Mesenchymal stem cell (in vitro differentiated cells and primary cell): ENCODE results near the gene PEX11G.
A peak's percentile ranks its signal among the peaks of the same experiment; 100 is the strongest.

Experiments
- DNase-seq: peaks from one replicate; pipeline ENCODE4 v3.0.0-alpha.2; 2013
- H2AFZ ChIP-seq: one replicate; pipeline ENCODE4 v1.6.1; 2013; ENCODE audit warnings: low read depth, mild to moderate bottlenecking, control low read depth, inconsistent platforms, low read length, moderate library complexity
- H2AK5ac ChIP-seq: 2 replicates; pipeline ENCODE4 v1.6.1; 2013; ENCODE audit warnings: low read length, moderate library complexity, mild to moderate bottlenecking, inconsistent platforms; ENCODE audit not compliant: severe bottlenecking
- H2BK120ac ChIP-seq: one replicate; pipeline ENCODE4 v1.6.1; 2013; ENCODE audit warnings: low read depth, mild to moderate bottlenecking, inconsistent platforms, low read length, moderate library complexity
- H2BK12ac ChIP-seq, 2 experiments: one replicate each; pipeline ENCODE4 v1.6.1; 2013; ENCODE audit warnings: inconsistent platforms in 2 of 2, low read length in 2 of 2, mild to moderate bottlenecking in 2 of 2, moderate library complexity in 2 of 2, control low read depth in 1 of 2
- H2BK15ac ChIP-seq: one replicate; pipeline ENCODE4 v1.6.1; 2013; ENCODE audit warnings: mild to moderate bottlenecking, low read depth, inconsistent platforms; ENCODE audit not compliant: poor library complexity, severe bottlenecking
- H2BK5ac ChIP-seq: 2 replicates; pipeline ENCODE4 v1.6.1; 2013; ENCODE audit warnings: low read depth, mild to moderate bottlenecking, low read length, control low read depth, inconsistent platforms; ENCODE audit not compliant: poor library complexity, severe bottlenecking
- H3K14ac ChIP-seq, 2 experiments: one replicate each; pipeline ENCODE4 v1.6.1; 2013; ENCODE audit warnings: inconsistent platforms in 2 of 2, low read length in 2 of 2, control low read depth in 1 of 2, mild to moderate bottlenecking in 1 of 2, moderate library complexity in 1 of 2
- H3K18ac ChIP-seq, 2 experiments: one replicate each; pipeline ENCODE4 v1.6.1; 2013; ENCODE audit warnings: inconsistent platforms in 2 of 2, low read length in 2 of 2, control low read depth in 1 of 2, low read depth in 1 of 2, mild to moderate bottlenecking in 1 of 2
- H3K23ac ChIP-seq, 2 experiments: one replicate each; pipeline ENCODE4 v1.6.1; 2013; ENCODE audit warnings: inconsistent platforms in 2 of 2, low read length in 2 of 2, mild to moderate bottlenecking in 2 of 2, moderate library complexity in 2 of 2, control low read depth in 1 of 2
- H3K27ac ChIP-seq: 2 replicates; pipeline ENCODE4 v1.5.1; 2013; ENCODE audit warnings: mild to moderate bottlenecking, moderate library complexity, low read length, control low read depth, inconsistent platforms; ENCODE audit not compliant: poor library complexity, severe bottlenecking
- H3K27me3 ChIP-seq, 2 experiments: 2 replicates each; pipeline versions ENCODE4 v1.6.1 to v1.7.0; 2013; ENCODE audit warnings: low read length in 2 of 2, mild to moderate bottlenecking in 2 of 2, moderate library complexity in 2 of 2, control low read depth in 1 of 2, inconsistent platforms in 1 of 2; ENCODE audit not compliant: control insufficient read depth in 1 of 2, insufficient read depth in 1 of 2
- H3K36me3 ChIP-seq, 2 experiments: 2 replicates each; pipeline versions ENCODE4 v1.6.1 to v1.7.0; 2013; ENCODE audit warnings: low read length in 2 of 2, control low read depth in 1 of 2, inconsistent platforms in 1 of 2, low read depth in 1 of 2, mild to moderate bottlenecking in 1 of 2; ENCODE audit not compliant: insufficient read depth in 2 of 2, control insufficient read depth in 1 of 2
- H3K4ac ChIP-seq, 2 experiments: one replicate each; pipeline ENCODE4 v1.6.1; 2013; ENCODE audit warnings: inconsistent platforms in 2 of 2, low read length in 2 of 2, mild to moderate bottlenecking in 2 of 2, moderate library complexity in 2 of 2, control low read depth in 1 of 2, low read depth in 1 of 2
- H3K4me1 ChIP-seq: 2 replicates; pipeline ENCODE4 v1.6.1; 2013; ENCODE audit warnings: low read depth, low read length, control low read depth; ENCODE audit not compliant: control insufficient read depth, insufficient read depth
- H3K4me2 ChIP-seq: 2 replicates; pipeline ENCODE4 v1.6.1; 2013; ENCODE audit warnings: low read length, mild to moderate bottlenecking, inconsistent platforms; ENCODE audit not compliant: poor library complexity, severe bottlenecking
- H3K4me3 ChIP-seq, 2 experiments: 2 replicates each; pipeline versions ENCODE4 v1.5.1 to v1.7.0; 2013; ENCODE audit warnings: low read length in 2 of 2, mild to moderate bottlenecking in 2 of 2, control low read depth in 1 of 2, low read depth in 1 of 2; ENCODE audit not compliant: insufficient read depth in 1 of 2
- H3K79me1 ChIP-seq: replicated peaks from 2 replicates; pipeline ENCODE4 v1.6.1; 2013; ENCODE audit warnings: mild to moderate bottlenecking, control low read depth, low read length, inconsistent platforms; ENCODE audit not compliant: poor library complexity, severe bottlenecking
- H3K9ac ChIP-seq: 2 replicates; pipeline ENCODE4 v1.7.0; 2013; ENCODE audit warnings: mild to moderate bottlenecking, low read length, moderate library complexity
- H3K9me3 ChIP-seq: 2 replicates; pipeline ENCODE4 v1.7.0; 2013; ENCODE audit warnings: mild to moderate bottlenecking, low read length; ENCODE audit not compliant: control insufficient read depth
- H4K8ac ChIP-seq: one replicate; pipeline ENCODE4 v1.6.1; 2013; ENCODE audit warnings: inconsistent platforms, mild to moderate bottlenecking, low read length, moderate library complexity
- H4K91ac ChIP-seq: one replicate; pipeline ENCODE4 v1.6.1; 2013; ENCODE audit warnings: mild to moderate bottlenecking, low read length, inconsistent platforms
- WGBS: methylation state at CpG from one replicate; pipeline ENCODE4 v1.1.7; 2013; ENCODE audit warnings: mixed read lengths; 5-methylcytosine and 5-hydroxymethylcytosine counted together

PEX11G gene

DNA sequence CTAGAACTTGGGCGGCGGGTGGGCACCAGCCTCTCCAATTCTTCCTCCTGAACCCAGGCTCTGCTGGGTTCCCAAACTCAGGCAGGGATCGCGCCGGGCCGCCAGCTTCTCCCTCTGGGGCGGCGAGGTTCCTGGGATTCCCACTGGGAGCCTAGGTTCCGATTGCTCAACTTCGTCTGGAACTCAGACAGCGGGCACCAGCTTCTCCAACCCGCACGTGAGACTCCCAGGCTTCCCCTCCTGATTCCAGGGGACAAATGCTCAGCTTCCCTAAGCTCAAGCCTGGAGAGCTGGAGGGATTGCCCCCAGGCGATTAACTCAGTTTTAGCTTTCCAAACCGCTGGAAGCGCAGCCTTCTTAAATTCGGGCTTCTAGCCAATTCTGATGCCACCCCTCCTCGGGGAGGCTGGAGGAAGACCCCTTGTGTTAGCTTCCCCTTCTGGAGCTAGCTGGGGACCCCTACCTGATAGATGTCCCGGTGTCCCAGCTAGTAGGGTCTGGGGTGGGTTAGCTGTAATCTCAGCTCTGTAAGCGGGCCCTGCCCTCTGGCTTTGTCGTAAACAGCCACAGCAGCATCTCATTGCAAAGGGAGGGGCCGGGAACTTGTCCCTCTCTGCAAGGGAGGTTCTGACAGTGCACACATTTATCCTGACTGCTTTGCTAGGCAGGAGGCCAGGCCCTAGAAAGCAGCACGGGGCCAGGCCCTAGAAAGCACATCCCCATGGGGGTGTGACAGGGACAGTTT is 34.3 kb upstream of the PEX11G start:
- peak overlapping the region; percentile 96 for H3K4me2 ChIP-seq
- H3K14ac ChIP-seq: no peak overlapping the region
- H3K27me3 ChIP-seq: no peaks in the 10 kb centered on the region
- peak overlapping the region in 1 of 2 experiments; percentile 71 for H3K4ac ChIP-seq
- H3K36me3 ChIP-seq: peaks cover 47 to 51% of the 10 kb centered on the region in 2 experiments
- H2BK12ac ChIP-seq: no peak overlapping the region
- no peak overlapping the region for H4K8ac ChIP-seq
- no peak overlapping the region for H2BK120ac ChIP-seq
- H3K79me1 ChIP-seq: peaks cover 43% of the 10 kb centered on the region
- no peak overlapping the region for H2AFZ ChIP-seq
- H3K23ac ChIP-seq: peak overlapping the region; percentile 29 to 65
- H2BK15ac ChIP-seq: peak overlapping the region; percentile 35
- no peak overlapping the region for H2AK5ac ChIP-seq
- H2BK5ac ChIP-seq: no peak overlapping the region
- DNase-seq: peak; percentile 67
- no peak overlapping the region for H3K18ac ChIP-seq
- no peaks in the 10 kb centered on the region for H3K9me3 ChIP-seq
- H3K27ac ChIP-seq: no peak overlapping the region
- WGBS: 13% methylated on average over 23 of the region's 23 CpGs
- peak overlapping the region; percentile 91 for H3K9ac ChIP-seq
- peak overlapping the region; percentile 95 to 96 for H3K4me3 ChIP-seq
- no peak overlapping the region for H4K91ac ChIP-seq
- peaks cover 12% of the 10 kb centered on the region for H3K4me1 ChIP-seq

- H2BK15ac ChIP-seq: peak within 1 kb of the TSS; percentile 36
- no peak within 1 kb of the TSS for H3K27ac ChIP-seq
- H3K4me2 ChIP-seq: peak within 1 kb of the TSS; percentile 96
- H2AK5ac ChIP-seq: peak within 1 kb of the TSS; percentile 38
- peak within 1 kb of the TSS; percentile 6 to 73 for H2BK12ac ChIP-seq
- H2BK5ac ChIP-seq: no peak within 1 kb of the TSS
- peak within 1 kb of the TSS; percentile 29 to 65 for H3K23ac ChIP-seq
- peak within 1 kb of the TSS; percentile 23 for H2BK120ac ChIP-seq
- H3K9ac ChIP-seq: peak within 1 kb of the TSS; percentile 91
- peak within 1 kb of the TSS; percentile 46 to 94 for H3K18ac ChIP-seq
- H3K4me1 ChIP-seq: peaks cover 15% of the 10 kb centered on the region
- 1% methylated on average over 65 of the region's 65 CpGs for WGBS
- peak; percentile 96 for DNase-seq
- no peaks in the 10 kb centered on the region for H3K9me3 ChIP-seq
- peak within 1 kb of the TSS; percentile 39 for H4K8ac ChIP-seq
- H3K4me3 ChIP-seq: peak within 1 kb of the TSS; percentile 95 to 96
- peaks cover 41 to 47% of the 10 kb centered on the region in 2 experiments for H3K36me3 ChIP-seq
- peaks cover 44% of the 10 kb centered on the region for H3K79me1 ChIP-seq
- H3K14ac ChIP-seq: peak within 1 kb of the TSS in 1 of 2 experiments; percentile 94
- H2AFZ ChIP-seq: peak within 1 kb of the TSS; percentile 42
- H3K4ac ChIP-seq: peak within 1 kb of the TSS; percentile 47 to 97
- no peaks in the 10 kb centered on the region for H3K27me3 ChIP-seq
- peak within 1 kb of the TSS; percentile 36 for H4K91ac ChIP-seq
Measured at GRCh38 chr19:7522072-7522922, 33.5 kb upstream of the PEX11G start, which contains the start of gene MCOLN1. MCOLN1 (plus strand) TSS chr19:7522624; CDS start chr19:7522751, 127 bp downstream.

- no peak overlapping the region for H3K23ac ChIP-seq
- WGBS: 63% methylated on average over 10 of the region's 10 CpGs
- H3K9me3 ChIP-seq: no peaks in the 10 kb centered on the region
- DNase-seq: no peak
- H3K9ac ChIP-seq: peak overlapping the region; percentile 81
- peak overlapping the region in 1 of 2 experiments; percentile 95 for H3K4me3 ChIP-seq
- H2BK120ac ChIP-seq: peak overlapping the region; percentile 23
- no peak overlapping the region for H2BK15ac ChIP-seq
- H2AFZ ChIP-seq: no peak overlapping the region
- H3K4ac ChIP-seq: peak overlapping the region in 1 of 2 experiments; percentile 97
- H3K14ac ChIP-seq: no peak overlapping the region
- H2BK5ac ChIP-seq: no peak overlapping the region
- peaks cover 19% of the 10 kb centered on the region for H3K4me1 ChIP-seq
- peak overlapping the region; percentile 38 for H2AK5ac ChIP-seq
- H4K8ac ChIP-seq: peak overlapping the region; percentile 39
- H3K36me3 ChIP-seq: peaks cover 34 to 40% of the 10 kb centered on the region in 2 experiments
- peak overlapping the region; percentile 14 for H4K91ac ChIP-seq
- peak overlapping the region in 1 of 2 experiments; percentile 12 for H3K18ac ChIP-seq
- H3K27ac ChIP-seq: no peak overlapping the region
- peaks cover 45% of the 10 kb centered on the region for H3K79me1 ChIP-seq
- H3K4me2 ChIP-seq: peak overlapping the region; percentile 93
- H3K27me3 ChIP-seq: no peaks in the 10 kb centered on the region
- H2BK12ac ChIP-seq: peak overlapping the region; percentile 6 to 73
Measured at GRCh38 chr19:7521551-7522071, 32.8 kb upstream of the PEX11G start.
